Mucosa of descending colon (tissue), 3 donors: ENCODE results near the gene ATP6V0E1. TPM values are rescaled to one million over a fixed set of nuclear protein-coding genes. Genes with fewer than 3 reads are reported as not detected.

Experiments
- ATAC-seq: fragments of 200-7000 bp; cut with Tn5 transposase; one replicate; pipeline ENCODE4 v1.9.1; 2020; ENCODE audit warnings: mild to moderate bottlenecking, moderate library complexity
- DNase-seq, 3 donors: peaks; one replicate each; pipeline ENCODE4 v3.0.0-alpha.2; 2020
- H3K36me3 ChIP-seq: fragments of 200-600 bp; one replicate; pipeline ENCODE4 v1.8.0; 2021; ENCODE audit warnings: low read depth, mild to moderate bottlenecking
- H3K4me1 ChIP-seq: fragments of 200-600 bp; one replicate; pipeline ENCODE4 v1.8.0; 2021; ENCODE audit warnings: low read depth, mild to moderate bottlenecking
- H3K4me3 ChIP-seq: fragments of 200-600 bp; one replicate; pipeline ENCODE4 v1.8.0; 2021; ENCODE audit warnings: mild to moderate bottlenecking
- H3K9me3 ChIP-seq: fragments of 200-600 bp; one replicate; pipeline ENCODE4 v1.8.0; 2021; ENCODE audit warnings: mild to moderate bottlenecking
- intact Hi-C, 2 donors: fragments of 100-400 bp; cut with DNase I in 1 of 2; cut with micrococcal nuclease in 1 of 2; formaldehyde crosslinking; loops; one replicate each; pipeline versions ENCODE4 v1.11.0 to v1.11.1; 2022; cut with DNase I, micrococcal nuclease
- total RNA-seq, 3 donors: library from RNA; stranded (reverse); fragmentation: NEBNext Ultra II Directional in 2 of 3; extraction: Animal tissue kit (Norgen Biotek cat#: 25700) in 2 of 3; gene quantifications; one replicate each; pipeline versions ENCODE4 v1.2.1 to v1.2.4, GENCODE V29; 2021 to 2023
- TF ChIP-seq, protein P1 (sequence below): fragments of 200-600 bp; IDR thresholded peaks from one replicate; pipeline ENCODE4 v1.8.0; 2022; ENCODE audit warnings: antibody characterized with exemption, mild to moderate bottlenecking
- donor health status: DM: no; HTN: no; CAD: no; lungs with moderate emphysema.
- donor health status: DM: no; HTN: no; CAD: no.
- donor health status: DM: no; HTN: yes; CAD: no.

The ATP6V0E1 gene
- total RNA-seq, 3 donors from 2014 or later: 174 to 194 (median 190) TPM

- TF ChIP-seq, protein P1, sequence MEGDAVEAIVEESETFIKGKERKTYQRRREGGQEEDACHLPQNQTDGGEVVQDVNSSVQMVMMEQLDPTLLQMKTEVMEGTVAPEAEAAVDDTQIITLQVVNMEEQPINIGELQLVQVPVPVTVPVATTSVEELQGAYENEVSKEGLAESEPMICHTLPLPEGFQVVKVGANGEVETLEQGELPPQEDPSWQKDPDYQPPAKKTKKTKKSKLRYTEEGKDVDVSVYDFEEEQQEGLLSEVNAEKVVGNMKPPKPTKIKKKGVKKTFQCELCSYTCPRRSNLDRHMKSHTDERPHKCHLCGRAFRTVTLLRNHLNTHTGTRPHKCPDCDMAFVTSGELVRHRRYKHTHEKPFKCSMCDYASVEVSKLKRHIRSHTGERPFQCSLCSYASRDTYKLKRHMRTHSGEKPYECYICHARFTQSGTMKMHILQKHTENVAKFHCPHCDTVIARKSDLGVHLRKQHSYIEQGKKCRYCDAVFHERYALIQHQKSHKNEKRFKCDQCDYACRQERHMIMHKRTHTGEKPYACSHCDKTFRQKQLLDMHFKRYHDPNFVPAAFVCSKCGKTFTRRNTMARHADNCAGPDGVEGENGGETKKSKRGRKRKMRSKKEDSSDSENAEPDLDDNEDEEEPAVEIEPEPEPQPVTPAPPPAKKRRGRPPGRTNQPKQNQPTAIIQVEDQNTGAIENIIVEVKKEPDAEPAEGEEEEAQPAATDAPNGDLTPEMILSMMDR: no peak
- DNase-seq (no peak), ATAC-seq (no peak)
- intact Hi-C loops: no loop called here
- Histone ChIP-seq H3K9me3 (no peaks in the 10 kb centered on the region), H3K4me3 (no peak overlapping the region), H3K36me3 (no peaks in the 10 kb centered on the region), H3K4me1 (peaks cover 33% of the 10 kb centered on the region)
These were observed 28.0 kb downstream of the ATP6V0E1 start for GRCh38 chr5:173011566-173011965.

DNA sequence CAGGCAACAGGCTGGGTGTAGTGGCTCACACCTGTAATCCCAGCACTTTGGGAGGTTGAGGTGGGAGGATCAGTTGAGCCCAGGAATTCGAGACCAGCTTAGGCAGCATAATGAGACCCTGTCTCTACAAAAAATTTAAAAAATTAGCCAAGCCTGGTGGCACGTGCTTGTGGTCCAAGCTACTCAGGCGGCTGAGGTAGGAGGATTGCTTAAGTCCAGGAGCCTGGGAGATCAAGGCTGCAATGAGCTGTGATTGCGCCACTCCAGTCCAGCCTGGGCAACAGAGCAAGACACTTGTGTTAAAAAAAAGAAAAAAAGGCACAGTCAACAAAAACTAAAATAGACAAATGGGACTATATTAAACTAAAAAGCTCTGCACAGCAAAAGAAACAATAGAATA, 29.3 kb downstream of the ATP6V0E1 start:
- H3K4me1 ChIP-seq: peaks cover 21% of the 10 kb centered on the region

DNA sequence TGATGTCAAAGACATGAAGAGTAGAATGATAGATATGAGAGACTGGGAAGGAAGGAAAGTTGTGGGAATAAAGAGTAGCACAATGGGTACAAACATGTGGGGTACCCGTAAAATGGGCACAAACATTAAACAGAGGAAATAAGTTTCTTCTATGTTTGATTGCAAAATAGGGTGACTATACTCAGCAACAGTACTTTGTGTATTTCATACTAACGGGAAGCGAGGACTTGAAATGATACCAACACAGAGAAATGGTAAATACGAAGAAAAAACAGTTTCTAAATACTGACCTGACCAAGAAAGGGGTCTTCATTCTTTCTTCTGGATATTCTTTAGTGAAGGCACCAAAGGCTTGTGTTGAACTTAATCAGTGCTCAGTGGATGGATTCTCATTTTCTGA, 31.1 kb downstream of the ATP6V0E1 start:
- TF ChIP-seq, protein P1: no peak
- ATAC-seq (no peak), DNase-seq (no peak)
- no peaks in the 10 kb centered on the region for H3K36me3 ChIP-seq
- no peaks in the 10 kb centered on the region for H3K9me3 ChIP-seq
- H3K4me3 ChIP-seq: no peak overlapping the region
- intact Hi-C loops: no loop called here
- H3K4me1 ChIP-seq: peaks cover 9% of the 10 kb centered on the region

More for the DNA sequence above, 29.3 kb downstream of the ATP6V0E1 start:
- ATAC-seq (no peak), DNase-seq (no peak)
- TF ChIP-seq, protein P1: no peak
- H3K9me3 ChIP-seq: no peaks in the 10 kb centered on the region
- intact Hi-C loops: no loop called here
- H3K36me3 ChIP-seq: no peaks in the 10 kb centered on the region
- H3K4me3 ChIP-seq: no peak overlapping the region

- no peak for ATAC-seq
- TF ChIP-seq, protein P1: no peak
- intact Hi-C loops: no loop called here
- H3K36me3 ChIP-seq: no peaks in the 10 kb centered on the region
- no peak for DNase-seq
- H3K9me3 ChIP-seq: no peaks in the 10 kb centered on the region
- peaks cover 6% of the 10 kb centered on the region for H3K4me1 ChIP-seq
- H3K4me3 ChIP-seq: no peak overlapping the region
These were observed 31.6 kb downstream of the ATP6V0E1 start for GRCh38 chr5:173015192-173015591.

- ATAC-seq: no peak
These were observed 32.3 kb downstream of the ATP6V0E1 start for GRCh38 chr5:173015598-173016455.

More at GRCh38 chr5:173015598-173016455, 32.3 kb downstream of the ATP6V0E1 start:
- TF ChIP-seq, protein P1: no peak
- DNase-seq: no peak
- no peaks in the 10 kb centered on the region for H3K9me3 ChIP-seq
- peaks cover 6% of the 10 kb centered on the region for H3K4me1 ChIP-seq
- no peak overlapping the region for H3K4me3 ChIP-seq
- H3K36me3 ChIP-seq: no peaks in the 10 kb centered on the region
- intact Hi-C loops: no loop called here
